Thyroid gland (tissue), 4 donors: ENCODE measurements around the gene HDAC7.

Source experiments
- CTCF ChIP-seq, 6 experiments: fragments of 200-600 bp in 3 of 6; fragments of 450-650 bp in 3 of 6; sonication (generic) in 3 of 6; IDR thresholded peaks; one replicate each; pipeline ENCODE4 v1.5.1; 2016 to 2019; ENCODE audit warnings: antibody characterized with exemption in 6 of 6, mild to moderate bottlenecking in 2 of 6, inconsistent platforms in 1 of 6, moderate library complexity in 1 of 6
- POLR2A ChIP-seq, 2 donors: fragments of 450-650 bp; IDR thresholded peaks; one replicate each; pipeline ENCODE4 v1.6.1; 2017; ENCODE audit warnings: antibody characterized with exemption in 2 of 2, mild to moderate bottlenecking in 2 of 2, moderate library complexity in 1 of 2

GRCh38 chr12:47793015-47793681 is 26.6 kb downstream of the HDAC7 start:
- TF ChIP-seq CTCF (IDR thresholded peaks at IDR 0.05), result no peak
- no peak for TF ChIP-seq POLR2A (IDR thresholded peaks at IDR 0.05)
